ENCODE data around the gene GHSR.

GHSR gene

DNA sequence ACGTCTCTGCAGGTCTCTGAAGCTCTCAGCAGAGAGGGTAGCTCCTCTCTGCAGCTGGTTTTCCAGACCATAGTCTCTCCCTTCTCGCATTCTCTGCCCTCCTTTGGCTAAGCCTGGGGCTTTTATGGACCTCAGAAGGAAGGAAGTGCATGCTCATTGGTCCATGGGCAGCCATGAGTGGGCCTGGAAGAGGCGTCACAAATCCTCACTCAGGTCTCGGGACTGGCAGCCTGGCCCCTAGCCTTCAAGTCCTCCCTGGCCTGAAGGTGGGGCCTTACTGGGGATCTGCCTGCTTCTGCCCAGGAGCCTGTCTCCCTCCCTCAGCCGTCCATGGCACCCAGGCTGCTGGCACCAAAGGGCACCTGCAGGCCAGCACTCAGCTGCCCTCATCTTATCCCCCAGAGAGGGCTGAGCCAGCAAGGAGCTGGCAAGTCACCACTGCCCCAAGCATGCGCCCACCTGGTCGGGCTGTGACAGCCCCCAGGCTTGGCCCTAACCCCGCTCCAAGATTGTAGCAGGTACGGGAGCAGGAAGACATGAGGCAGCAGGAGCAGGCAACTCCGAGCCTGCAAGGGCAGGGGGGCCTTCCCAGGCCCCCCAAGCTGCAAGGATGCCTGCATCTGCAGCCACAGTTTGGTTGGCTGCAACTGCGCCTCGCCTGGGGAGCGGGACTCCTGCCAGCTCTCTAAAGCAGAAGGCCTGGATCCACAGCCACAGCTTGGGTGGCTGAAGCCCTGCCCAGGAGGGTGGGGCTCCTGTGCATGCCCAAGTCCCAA, 37.4 kb downstream of the GHSR start:
- Histone ChIP-seq H4K20me1 (ENCODE audit: insufficient read depth, low read length) (no peaks in the 10 kb centered on the region), H3K36me3 (ENCODE audit: insufficient read depth, low read length) (no peaks in the 10 kb centered on the region), H3K4me2 (ENCODE audit: insufficient read depth, low read length) (no peak overlapping the region), H2AFZ (ENCODE audit: low read depth, low read length) (no peak overlapping the region), H3K4me3 (ENCODE audit: low read depth in 1 of 2, low read length in 2 of 2) (no peak overlapping the region), H3K9me3 (ENCODE audit: insufficient read depth, low read length, severe bottlenecking) (no peaks in the 10 kb centered on the region), H3K4me1 (ENCODE audit: insufficient read depth, low read length) (peaks cover 7% of the 10 kb centered on the region; the same call in 1 of the 2 replicates), H3K27ac (ENCODE audit: low read length) (no peak overlapping the region), H3K79me2 (ENCODE audit: insufficient read depth, low read length) (no peaks in the 10 kb centered on the region), H3K9ac (ENCODE audit: low read depth, low read length) (no peak overlapping the region), H3K27me3 (ENCODE audit: insufficient read depth, low read length, poor library complexity) (no peaks in the 10 kb centered on the region)
- TF ChIP-seq, protein P1, sequence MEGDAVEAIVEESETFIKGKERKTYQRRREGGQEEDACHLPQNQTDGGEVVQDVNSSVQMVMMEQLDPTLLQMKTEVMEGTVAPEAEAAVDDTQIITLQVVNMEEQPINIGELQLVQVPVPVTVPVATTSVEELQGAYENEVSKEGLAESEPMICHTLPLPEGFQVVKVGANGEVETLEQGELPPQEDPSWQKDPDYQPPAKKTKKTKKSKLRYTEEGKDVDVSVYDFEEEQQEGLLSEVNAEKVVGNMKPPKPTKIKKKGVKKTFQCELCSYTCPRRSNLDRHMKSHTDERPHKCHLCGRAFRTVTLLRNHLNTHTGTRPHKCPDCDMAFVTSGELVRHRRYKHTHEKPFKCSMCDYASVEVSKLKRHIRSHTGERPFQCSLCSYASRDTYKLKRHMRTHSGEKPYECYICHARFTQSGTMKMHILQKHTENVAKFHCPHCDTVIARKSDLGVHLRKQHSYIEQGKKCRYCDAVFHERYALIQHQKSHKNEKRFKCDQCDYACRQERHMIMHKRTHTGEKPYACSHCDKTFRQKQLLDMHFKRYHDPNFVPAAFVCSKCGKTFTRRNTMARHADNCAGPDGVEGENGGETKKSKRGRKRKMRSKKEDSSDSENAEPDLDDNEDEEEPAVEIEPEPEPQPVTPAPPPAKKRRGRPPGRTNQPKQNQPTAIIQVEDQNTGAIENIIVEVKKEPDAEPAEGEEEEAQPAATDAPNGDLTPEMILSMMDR (IDR thresholded peaks at IDR 0.05; ENCODE audit: borderline replicate concordance, extremely low read depth, low read length, poor library complexity, severe bottlenecking), result no peak
- no peak for TF ChIP-seq EZH2 (IDR thresholded peaks at IDR 0.05; ENCODE audit: borderline replicate concordance, low read depth, low read length, severe bottlenecking)
- no peak for ATAC-seq (ENCODE audit: insufficient read depth, low read depth)
- no peak for DNase-seq

DNA sequence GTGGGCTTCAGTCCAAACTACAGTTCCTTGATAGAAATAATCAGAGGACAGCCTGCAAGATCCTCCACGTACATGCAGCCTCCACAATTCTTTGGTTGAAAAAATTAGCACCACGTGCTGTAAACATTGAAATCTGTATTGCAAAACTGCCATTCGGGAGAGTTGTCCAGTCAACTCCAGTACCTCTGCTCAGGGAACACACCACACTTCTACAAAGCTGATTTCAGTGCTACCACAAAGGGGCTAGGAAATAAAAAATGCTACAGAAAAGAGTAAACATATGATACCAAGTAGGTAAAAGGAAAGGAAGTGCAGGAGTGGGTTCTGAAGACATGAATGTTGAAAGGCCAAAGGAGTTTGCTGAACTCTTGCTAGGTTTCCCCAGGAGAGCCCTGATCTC, 40.4 kb downstream of the GHSR start:
- no peak overlapping the region for H3K4me3 ChIP-seq (ENCODE audit: low read depth in 1 of 2, low read length in 2 of 2)
- H3K27ac ChIP-seq (ENCODE audit: low read length), result no peak overlapping the region
- no peak overlapping the region for H3K4me2 ChIP-seq (ENCODE audit: insufficient read depth, low read length)
- no peaks in the 10 kb centered on the region for H4K20me1 ChIP-seq (ENCODE audit: insufficient read depth, low read length)
- ATAC-seq (ENCODE audit: insufficient read depth, low read depth) (no peak), DNase-seq (no peak)
- no peaks in the 10 kb centered on the region for H3K9me3 ChIP-seq (ENCODE audit: insufficient read depth, low read length, severe bottlenecking)
- H3K9ac ChIP-seq (ENCODE audit: low read depth, low read length), result no peak overlapping the region
- no peaks in the 10 kb centered on the region for H3K36me3 ChIP-seq (ENCODE audit: insufficient read depth, low read length)
- H3K79me2 ChIP-seq (ENCODE audit: insufficient read depth, low read length), result no peaks in the 10 kb centered on the region
- H3K27me3 ChIP-seq (ENCODE audit: insufficient read depth, low read length, poor library complexity), result no peaks in the 10 kb centered on the region
- no peak overlapping the region for H2AFZ ChIP-seq (ENCODE audit: low read depth, low read length)
- TF ChIP-seq, protein P1 (IDR thresholded peaks at IDR 0.05; ENCODE audit: borderline replicate concordance, extremely low read depth, low read length, poor library complexity, severe bottlenecking), result no peak
- TF ChIP-seq EZH2 (IDR thresholded peaks at IDR 0.05; ENCODE audit: borderline replicate concordance, low read depth, low read length, severe bottlenecking), result no peak
- H3K4me1 ChIP-seq (ENCODE audit: insufficient read depth, low read length), result no peaks in the 10 kb centered on the region

DNA sequence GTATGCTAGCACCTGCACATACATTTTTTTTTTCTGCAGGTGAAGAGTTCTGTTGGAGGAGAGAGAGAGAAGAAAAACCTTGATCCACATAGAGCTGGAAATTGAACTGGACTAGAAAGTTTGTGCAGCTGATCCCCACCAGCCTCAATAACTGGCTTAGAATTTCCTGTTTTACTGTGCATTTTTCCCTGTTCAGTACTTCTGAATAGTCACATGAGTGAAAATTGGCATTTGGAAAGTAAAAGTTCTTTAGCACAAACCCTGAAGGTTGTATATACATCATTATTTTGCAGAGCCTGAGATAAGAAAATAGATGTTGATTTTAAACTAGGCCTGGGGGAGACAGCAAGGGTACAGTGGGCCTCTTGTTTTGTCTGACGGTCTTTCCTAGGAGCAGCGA, 42.3 kb downstream of the GHSR start:
- TF ChIP-seq, protein P1 (IDR thresholded peaks at IDR 0.05; ENCODE audit: borderline replicate concordance, extremely low read depth, low read length, poor library complexity, severe bottlenecking), result no peak
- TF ChIP-seq EZH2 (IDR thresholded peaks at IDR 0.05; ENCODE audit: borderline replicate concordance, low read depth, low read length, severe bottlenecking), result no peak
- H3K4me1 ChIP-seq (ENCODE audit: insufficient read depth, low read length), result no peaks in the 10 kb centered on the region
- H3K36me3 ChIP-seq (ENCODE audit: insufficient read depth, low read length), result no peaks in the 10 kb centered on the region
- no peaks in the 10 kb centered on the region for H3K27me3 ChIP-seq (ENCODE audit: insufficient read depth, low read length, poor library complexity)
- no peak overlapping the region for H3K27ac ChIP-seq (ENCODE audit: low read length)
- ATAC-seq (ENCODE audit: insufficient read depth, low read depth) (no peak), DNase-seq (no peak)
- no peaks in the 10 kb centered on the region for H3K9me3 ChIP-seq (ENCODE audit: insufficient read depth, low read length, severe bottlenecking)
- H3K4me2 ChIP-seq (ENCODE audit: insufficient read depth, low read length), result no peak overlapping the region
- H2AFZ ChIP-seq (ENCODE audit: low read depth, low read length), result no peak overlapping the region
- no peak overlapping the region for H3K9ac ChIP-seq (ENCODE audit: low read depth, low read length)
- no peak overlapping the region for H3K4me3 ChIP-seq (ENCODE audit: low read depth in 1 of 2, low read length in 2 of 2)
- no peaks in the 10 kb centered on the region for H3K79me2 ChIP-seq (ENCODE audit: insufficient read depth, low read length)
- H4K20me1 ChIP-seq (ENCODE audit: insufficient read depth, low read length), result no peaks in the 10 kb centered on the region

Data from DND-41 (cell line).